Upper lobe of right lung (tissue), 1 donor: ENCODE data around the gene PLEKHA5. TPM values are rescaled to one million over a fixed set of nuclear protein-coding genes. Genes with fewer than 3 reads are reported as not detected.

Experiments
- ATAC-seq: fragments of 200-7000 bp; cut with Tn5 transposase; one replicate; pipeline ENCODE4 v1.9.1; 2020; ENCODE audit warnings: mild to moderate bottlenecking, moderate library complexity
- DNase-seq: peaks from one replicate; pipeline ENCODE4 v3.0.0-alpha.2; 2020
- H3K27ac ChIP-seq: fragments of 200-600 bp; one replicate; pipeline ENCODE4 v1.8.0; 2022
- H3K27me3 ChIP-seq: fragments of 200-600 bp; one replicate; pipeline ENCODE4 v1.8.0; 2022; ENCODE audit warnings: mild to moderate bottlenecking
- H3K36me3 ChIP-seq: fragments of 200-600 bp; one replicate; pipeline ENCODE4 v1.8.0; 2022
- H3K4me1 ChIP-seq: fragments of 200-600 bp; one replicate; pipeline ENCODE4 v1.8.0; 2022
- H3K4me3 ChIP-seq: fragments of 200-600 bp; one replicate; pipeline ENCODE4 v1.8.0; 2022; ENCODE audit warnings: mild to moderate bottlenecking
- H3K9me3 ChIP-seq: fragments of 200-600 bp; one replicate; pipeline ENCODE4 v1.8.0; 2022
- intact Hi-C: fragments of 100-400 bp; cut with DNase I; formaldehyde crosslinking; loops from one replicate; pipeline ENCODE4 v1.11.0; 2022
- total RNA-seq: library from RNA; stranded (reverse); fragmentation: NEBNext Ultra II Directional; extraction: Animal tissue kit (Norgen Biotek cat#: 25700); gene quantifications from one replicate; pipeline ENCODE4 v1.2.1, GENCODE V29; 2021
- TF ChIP-seq, protein P1 (sequence below): fragments of 200-600 bp; IDR thresholded peaks from one replicate; pipeline ENCODE4 v1.8.0; 2022; ENCODE audit warnings: antibody characterized with exemption
- donor health status: DM: no; HTN: yes; CAD: no; lungs with severe emphysema.

Gene PLEKHA5
- total RNA-seq, 1 donor from 2014 or later, result 30.2 TPM

DNA sequence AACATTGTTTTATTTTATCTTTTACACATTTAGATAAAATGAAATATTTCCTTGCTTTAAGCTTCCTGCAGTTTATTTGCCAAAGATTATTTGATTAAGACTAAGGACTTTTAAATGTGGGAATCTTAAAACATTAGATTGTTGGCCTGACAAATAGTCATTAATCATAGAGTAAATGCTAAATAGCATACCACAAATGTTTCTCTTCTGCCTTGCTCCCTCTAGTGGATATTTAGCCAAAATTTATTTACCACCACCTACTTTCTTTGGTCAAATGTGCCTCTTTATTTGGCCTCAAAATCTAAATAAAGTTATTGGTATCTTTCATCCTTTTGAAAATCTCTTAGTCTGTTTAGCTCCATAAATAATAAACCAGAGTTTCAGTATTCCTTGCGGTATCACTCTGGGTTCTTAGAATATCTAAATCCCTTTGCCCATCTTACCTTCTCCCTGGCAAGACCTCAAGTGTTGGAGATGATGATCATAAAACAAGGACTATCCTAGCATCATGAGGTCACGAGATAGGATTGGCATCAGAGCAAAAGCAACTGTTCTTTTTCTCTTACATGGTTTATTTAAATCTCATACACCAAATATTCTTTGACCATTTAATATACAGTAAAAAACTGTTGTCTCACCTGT is 159.2 kb downstream of the PLEKHA5 start:
- H3K4me1 ChIP-seq, result no peaks in the 10 kb centered on the region
- H3K9me3 ChIP-seq, result no peaks in the 10 kb centered on the region
- intact Hi-C loops, result no loop called here
- H3K27me3 ChIP-seq, result no peaks in the 10 kb centered on the region
- peak; percentile 38 for ATAC-seq
- H3K36me3 ChIP-seq, result peaks cover 10% of the 10 kb centered on the region
- no peak overlapping the region for H3K27ac ChIP-seq
- H3K4me3 ChIP-seq, result no peak overlapping the region
- DNase-seq, result no peak
- TF ChIP-seq, protein P1, sequence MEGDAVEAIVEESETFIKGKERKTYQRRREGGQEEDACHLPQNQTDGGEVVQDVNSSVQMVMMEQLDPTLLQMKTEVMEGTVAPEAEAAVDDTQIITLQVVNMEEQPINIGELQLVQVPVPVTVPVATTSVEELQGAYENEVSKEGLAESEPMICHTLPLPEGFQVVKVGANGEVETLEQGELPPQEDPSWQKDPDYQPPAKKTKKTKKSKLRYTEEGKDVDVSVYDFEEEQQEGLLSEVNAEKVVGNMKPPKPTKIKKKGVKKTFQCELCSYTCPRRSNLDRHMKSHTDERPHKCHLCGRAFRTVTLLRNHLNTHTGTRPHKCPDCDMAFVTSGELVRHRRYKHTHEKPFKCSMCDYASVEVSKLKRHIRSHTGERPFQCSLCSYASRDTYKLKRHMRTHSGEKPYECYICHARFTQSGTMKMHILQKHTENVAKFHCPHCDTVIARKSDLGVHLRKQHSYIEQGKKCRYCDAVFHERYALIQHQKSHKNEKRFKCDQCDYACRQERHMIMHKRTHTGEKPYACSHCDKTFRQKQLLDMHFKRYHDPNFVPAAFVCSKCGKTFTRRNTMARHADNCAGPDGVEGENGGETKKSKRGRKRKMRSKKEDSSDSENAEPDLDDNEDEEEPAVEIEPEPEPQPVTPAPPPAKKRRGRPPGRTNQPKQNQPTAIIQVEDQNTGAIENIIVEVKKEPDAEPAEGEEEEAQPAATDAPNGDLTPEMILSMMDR, result peak; percentile 71

DNA sequence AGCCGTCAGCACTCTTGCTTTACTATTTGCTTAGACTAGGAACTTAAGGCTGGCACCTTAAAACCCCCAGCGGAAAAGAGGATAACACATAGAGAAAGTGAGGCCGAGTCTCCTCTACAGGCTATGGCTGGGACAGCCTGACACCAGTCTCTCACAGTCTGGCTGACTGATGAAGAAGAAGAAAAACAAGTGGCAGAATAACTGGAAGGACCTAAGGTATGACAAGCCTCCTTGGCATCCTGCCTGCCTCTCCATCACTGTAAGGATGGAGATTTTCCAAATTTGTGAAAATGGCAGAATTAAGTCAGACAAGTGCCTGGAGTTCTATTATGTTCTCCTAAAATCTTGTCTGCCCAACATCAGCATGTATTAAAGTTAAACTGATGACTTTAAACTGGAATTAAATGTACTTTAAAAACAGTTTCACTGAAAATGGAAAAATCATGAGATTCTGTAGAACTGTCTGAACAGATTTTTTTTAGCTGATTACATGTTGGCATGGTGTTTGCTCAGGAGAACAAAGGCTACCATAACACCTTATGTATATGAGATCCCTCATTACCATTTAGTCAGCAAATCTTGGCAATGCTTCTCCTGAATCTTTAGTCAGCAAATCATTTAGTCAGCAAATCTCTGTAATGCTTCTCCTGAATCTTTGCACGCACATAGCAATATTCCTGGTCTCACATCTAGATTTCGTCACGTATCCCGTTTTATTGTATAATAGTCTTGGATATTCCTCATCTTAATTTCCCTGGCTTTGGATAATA is 169.5 kb downstream of the PLEKHA5 start:
- Histone ChIP-seq H3K4me1 (peaks cover 6% of the 10 kb centered on the region), H3K27me3 (no peaks in the 10 kb centered on the region), H3K9me3 (no peaks in the 10 kb centered on the region), H3K4me3 (no peak overlapping the region), H3K36me3 (no peaks in the 10 kb centered on the region), H3K27ac (no peak overlapping the region)
- ATAC-seq, result no peak
- TF ChIP-seq, protein P1, result no peak
- intact Hi-C loops, result no loop called here
- DNase-seq, result no peak

DNA sequence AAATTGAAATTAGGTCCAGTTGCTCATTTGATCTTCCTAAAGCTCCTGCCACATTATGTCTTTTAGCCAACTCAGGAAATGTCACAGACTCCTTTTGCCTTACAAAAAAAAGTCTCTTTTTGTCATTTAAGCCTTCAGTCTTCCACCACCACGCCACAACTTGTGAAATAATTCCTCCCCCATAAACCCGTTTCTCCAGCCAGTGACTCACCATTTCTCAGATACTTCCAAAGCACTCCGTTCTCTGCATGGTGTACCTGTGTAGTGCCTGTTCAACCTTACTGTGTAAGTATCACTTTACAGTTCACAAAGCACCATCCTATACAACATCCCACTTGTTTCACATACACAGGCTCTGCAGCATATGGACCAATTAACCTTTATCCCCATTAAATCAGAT is 170.2 kb downstream of the PLEKHA5 start:
- H3K27ac ChIP-seq, result no peak overlapping the region
- DNase-seq, result no peak
- H3K36me3 ChIP-seq, result no peaks in the 10 kb centered on the region
- TF ChIP-seq, protein P1, result no peak
- H3K9me3 ChIP-seq, result no peaks in the 10 kb centered on the region
- intact Hi-C loops, result no loop called here
- no peaks in the 10 kb centered on the region for H3K27me3 ChIP-seq
- no peak overlapping the region for H3K4me3 ChIP-seq
- H3K4me1 ChIP-seq, result peaks cover 6% of the 10 kb centered on the region
- peak; percentile 79 for ATAC-seq

DNA sequence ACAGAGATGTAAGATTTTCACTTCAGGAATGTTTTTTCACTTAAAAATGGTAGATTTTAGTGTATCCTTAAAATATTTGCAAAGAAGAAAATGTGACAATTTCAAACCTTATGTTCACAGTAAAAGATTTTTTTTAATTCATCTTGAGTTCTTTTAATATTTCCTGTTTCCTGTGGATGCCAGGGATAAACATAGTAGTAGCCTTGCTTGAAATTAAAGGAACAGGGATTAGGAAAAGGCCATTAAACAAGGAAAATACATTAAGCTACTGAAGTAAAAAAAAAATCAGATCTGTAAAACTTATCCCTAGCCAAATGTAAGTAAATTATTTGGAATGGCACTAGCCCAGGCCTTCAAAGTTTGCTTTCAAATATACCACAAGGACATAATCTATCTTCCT is 171.7 kb downstream of the PLEKHA5 start:
- no peak for DNase-seq
- Histone ChIP-seq H3K36me3 (no peaks in the 10 kb centered on the region), H3K27me3 (no peaks in the 10 kb centered on the region), H3K4me1 (peaks cover 6% of the 10 kb centered on the region), H3K27ac (no peak overlapping the region), H3K4me3 (no peak overlapping the region), H3K9me3 (no peaks in the 10 kb centered on the region)
- intact Hi-C loops, result no loop called here
- TF ChIP-seq, protein P1, result no peak
- ATAC-seq, result no peak

DNA sequence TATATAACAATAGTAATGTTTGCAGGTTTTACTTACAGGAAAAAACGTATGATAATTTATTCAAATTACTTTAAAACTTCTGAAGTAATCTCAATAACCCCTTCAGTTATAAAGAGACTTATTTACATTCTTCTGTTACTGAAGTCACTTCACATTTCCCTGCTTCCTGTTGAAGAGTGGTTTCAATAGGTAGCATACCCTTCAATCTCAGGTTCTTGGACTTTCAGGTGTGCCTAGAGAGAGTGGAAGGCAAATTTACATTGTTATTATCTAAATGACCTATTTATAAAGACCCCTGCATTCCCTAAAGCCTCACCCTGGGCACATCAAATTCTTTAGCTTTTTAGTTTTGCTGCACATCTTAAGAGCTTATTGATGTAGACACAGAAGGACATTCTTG is 172.2 kb downstream of the PLEKHA5 start:
- H3K27ac ChIP-seq, result no peak overlapping the region
- H3K4me3 ChIP-seq, result no peak overlapping the region
- intact Hi-C loops, result no loop called here
- DNase-seq, result no peak
- no peaks in the 10 kb centered on the region for H3K36me3 ChIP-seq
- no peaks in the 10 kb centered on the region for H3K27me3 ChIP-seq
- H3K9me3 ChIP-seq, result no peaks in the 10 kb centered on the region
- TF ChIP-seq, protein P1, result no peak
- ATAC-seq, result peak; percentile 81
- peaks cover 6% of the 10 kb centered on the region for H3K4me1 ChIP-seq
